Neutrophil (primary cell): ENCODE data around the gene DAB2IP.

Source experiments
- H3K27ac ChIP-seq: fragments of 200-600 bp; sonication (generic); 2 replicates; pipeline ENCODE4 v1.5.1; 2016; ENCODE audit warnings: mild to moderate bottlenecking, moderate library complexity
- H3K27me3 ChIP-seq: fragments of 200-600 bp; sonication (generic); 2 replicates; pipeline ENCODE4 v1.6.0; 2016; ENCODE audit warnings: mild to moderate bottlenecking
- H3K36me3 ChIP-seq: fragments of 200-600 bp; sonication (generic); 2 replicates; pipeline ENCODE4 v1.5.1; 2017
- H3K4me1 ChIP-seq, 2 experiments: fragments of 200-600 bp in 1 of 2; sonication (generic) in 1 of 2; 1 replicate in 1 of 2; 2 replicates in 1 of 2; pipeline versions ENCODE4 v1.5.1 to v1.6.1; 2013 to 2016; ENCODE audit warnings: low read depth in 1 of 2, low read length in 1 of 2, mild to moderate bottlenecking in 1 of 2, moderate library complexity in 1 of 2; ENCODE audit not compliant: control insufficient read depth in 1 of 2, insufficient read depth in 1 of 2
- H3K4me3 ChIP-seq, 2 experiments: fragments of 200-600 bp in 1 of 2; sonication (generic) in 1 of 2; 1 replicate in 1 of 2; 2 replicates in 1 of 2; pipeline ENCODE4 v1.5.1; 2013 to 2016; ENCODE audit warnings: low read depth in 1 of 2, low read length in 1 of 2, mild to moderate bottlenecking in 1 of 2, moderate library complexity in 1 of 2
- H3K9me3 ChIP-seq: fragments of 200-600 bp; sonication (generic); 2 replicates; pipeline ENCODE4 v1.5.1; 2016
- CTCF ChIP-seq: fragments of 200-600 bp; sonication (generic); IDR thresholded peaks from 2 replicates; pipeline ENCODE4 v1.5.1; 2016; ENCODE audit warnings: antibody characterized with exemption

Gene DAB2IP

DNA sequence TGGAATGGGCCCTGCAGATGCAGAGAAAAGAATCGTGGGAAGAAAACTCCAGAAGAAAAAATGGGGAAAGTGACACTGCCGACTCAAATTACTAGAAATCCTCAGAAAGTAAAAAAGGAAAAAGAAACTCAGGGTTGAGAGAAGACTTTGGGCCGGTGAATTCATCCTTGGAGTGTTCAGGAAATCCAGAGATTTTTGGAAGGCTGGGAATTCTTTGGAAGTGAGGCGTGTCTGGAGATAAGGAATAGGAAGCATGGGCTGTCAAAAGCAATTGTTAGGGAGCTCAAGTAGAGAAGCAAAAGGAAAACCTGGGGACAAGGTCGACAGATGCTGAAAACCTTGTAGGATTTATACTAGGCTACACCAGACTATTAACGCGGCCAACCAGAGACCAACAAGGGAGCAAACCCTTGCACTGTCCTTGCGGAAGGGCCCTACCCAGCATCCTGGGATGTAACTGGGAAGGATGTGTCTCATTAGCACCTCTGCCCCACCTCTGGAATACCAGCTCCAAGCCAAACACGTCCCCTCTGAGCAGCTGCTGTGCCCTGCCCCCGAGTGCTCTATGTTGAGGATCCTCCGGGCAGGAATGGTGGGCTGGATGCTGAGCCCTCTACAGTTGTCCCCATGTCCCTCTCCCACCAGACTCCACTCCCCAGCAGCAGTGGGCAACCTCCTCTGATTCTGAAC lies 11.6 kb downstream of the DAB2IP start:
- no peak for TF ChIP-seq CTCF

DNA sequence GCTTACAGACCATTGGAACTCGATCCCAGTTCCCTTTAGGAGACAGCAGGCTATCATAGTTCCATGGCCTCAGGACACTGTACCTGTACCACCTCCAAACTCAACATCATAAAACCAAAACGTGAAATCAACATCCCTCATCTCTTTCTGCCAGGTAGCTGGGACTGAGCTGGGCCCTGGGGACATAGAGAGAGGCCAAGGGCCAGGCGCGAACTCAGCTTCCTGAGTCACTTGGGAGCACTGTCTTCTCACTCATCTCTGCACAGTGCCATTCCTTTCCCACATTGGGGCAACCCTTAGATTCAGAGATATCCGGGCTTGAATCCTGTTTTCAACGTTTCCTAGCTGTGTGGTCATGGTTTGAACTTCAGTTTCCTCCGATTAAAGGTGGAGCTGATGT lies 12.2 kb downstream of the DAB2IP start:
- Histone ChIP-seq H3K27me3 (peaks cover 60% of the 10 kb centered on the region), H3K4me1 (no peaks in the 10 kb centered on the region), H3K9me3 (no peaks in the 10 kb centered on the region), H3K36me3 (no peaks in the 10 kb centered on the region), H3K4me3 (no peak overlapping the region), H3K27ac (no peak overlapping the region)
- no peak for TF ChIP-seq CTCF

More for the DNA sequence above, 11.6 kb downstream of the DAB2IP start:
- Histone ChIP-seq H3K36me3 (no peaks in the 10 kb centered on the region), H3K27ac (no peak overlapping the region), H3K27me3 (peaks cover 62% of the 10 kb centered on the region), H3K4me3 (no peak overlapping the region), H3K4me1 (no peaks in the 10 kb centered on the region), H3K9me3 (no peaks in the 10 kb centered on the region)

DNA sequence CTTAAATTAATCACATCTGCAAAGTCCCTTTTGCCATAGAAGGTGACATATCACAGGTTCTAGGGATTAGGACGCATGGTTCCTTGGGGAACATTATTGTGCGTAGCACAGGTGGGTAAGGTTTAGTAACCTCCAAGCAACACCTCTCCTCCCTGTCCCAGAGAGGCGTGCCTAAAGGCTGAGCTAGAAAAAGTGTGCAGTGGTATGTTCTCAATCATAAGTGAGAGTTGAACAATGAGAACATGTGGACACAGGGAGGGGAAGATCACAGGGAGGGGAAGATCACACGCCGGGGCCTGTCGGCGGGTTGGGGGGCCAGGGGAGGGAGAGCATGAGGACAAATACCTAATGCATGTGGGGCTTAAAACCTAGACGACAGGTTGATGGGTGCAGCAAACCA lies 14.9 kb downstream of the DAB2IP start:
- TF ChIP-seq CTCF = no peak
- H3K4me3 ChIP-seq = no peak overlapping the region
- peaks cover 66% of the 10 kb centered on the region for H3K27me3 ChIP-seq
- H3K9me3 ChIP-seq = no peaks in the 10 kb centered on the region
- H3K36me3 ChIP-seq = no peaks in the 10 kb centered on the region
- no peak overlapping the region for H3K27ac ChIP-seq
- no peaks in the 10 kb centered on the region for H3K4me1 ChIP-seq

DNA sequence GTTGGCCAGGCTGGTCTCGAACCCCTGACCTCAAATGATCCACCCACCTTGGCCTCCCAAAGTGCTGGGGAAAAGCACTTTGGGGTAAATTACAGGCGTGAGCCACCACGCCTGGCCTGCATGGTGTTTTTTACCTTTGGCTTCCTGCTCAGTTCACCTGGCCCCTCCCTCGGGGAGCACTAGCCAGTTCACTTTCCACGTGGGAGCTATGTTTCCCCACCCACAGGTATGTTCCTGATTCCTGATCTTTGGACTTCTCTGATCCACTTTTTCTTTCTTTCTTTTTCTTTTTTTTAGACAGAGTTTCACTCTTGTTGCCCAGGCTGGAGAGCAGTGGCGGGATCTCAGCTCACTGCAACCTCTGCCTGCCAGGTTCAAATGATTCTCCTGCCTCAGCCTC lies 15.8 kb downstream of the DAB2IP start:
- Histone ChIP-seq H3K27ac (no peak overlapping the region), H3K4me1 (no peaks in the 10 kb centered on the region), H3K36me3 (no peaks in the 10 kb centered on the region), H3K9me3 (no peaks in the 10 kb centered on the region), H3K4me3 (no peak overlapping the region), H3K27me3 (peaks cover 66% of the 10 kb centered on the region)
- TF ChIP-seq CTCF = no peak

DNA sequence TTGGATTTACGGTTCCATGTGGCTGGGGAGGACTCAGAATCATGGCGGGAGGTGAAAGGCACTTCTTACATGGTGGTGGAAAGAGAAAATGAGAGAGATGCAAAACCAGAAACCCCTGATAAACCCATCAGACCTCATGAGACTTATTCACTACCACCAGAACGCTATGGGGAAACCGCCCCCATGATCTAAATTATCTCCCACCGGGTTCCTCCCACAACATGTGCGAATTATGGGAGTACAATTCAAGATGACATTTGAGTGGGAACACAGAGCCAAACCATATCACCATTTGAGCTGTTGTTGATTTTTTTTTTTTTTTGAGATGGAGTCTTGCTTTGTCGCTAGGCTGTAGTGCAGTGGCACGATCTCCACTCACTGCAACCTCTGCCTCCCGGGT lies 16.5 kb downstream of the DAB2IP start:
- Histone ChIP-seq H3K27me3 (peaks cover 63% of the 10 kb centered on the region), H3K4me1 (no peaks in the 10 kb centered on the region), H3K4me3 (no peak overlapping the region), H3K36me3 (no peaks in the 10 kb centered on the region), H3K9me3 (no peaks in the 10 kb centered on the region), H3K27ac (no peak overlapping the region)
- TF ChIP-seq CTCF = no peak
